OCI-LY1 (cell line): Measurements from ENCODE around the gene MAP4K4.

Experiments used
- H2AFZ ChIP-seq: fragments of 200-600 bp; sonication (generic), shearing (Covaris generic); 2 replicates; pipeline ENCODE4 v1.6.0; 2014; ENCODE audit warnings: antibody characterized with exemption, mild to moderate bottlenecking, low read length
- H3F3A ChIP-seq: fragments of 200-600 bp; sonication (generic), shearing (Covaris generic); 2 replicates; pipeline ENCODE4 v1.6.0; 2014; ENCODE audit warnings: mild to moderate bottlenecking, antibody characterized with exemption, low read length, moderate library complexity; ENCODE audit not compliant: insufficient read depth
- H3K27ac ChIP-seq: fragments of 200-600 bp; sonication (generic); 2 replicates; pipeline ENCODE4 v1.5.1; 2014; ENCODE audit warnings: low read length, mixed run types, mild to moderate bottlenecking, low read depth; ENCODE audit not compliant: poor library complexity, severe bottlenecking
- H3K27me3 ChIP-seq: fragments of 200-600 bp; sonication (generic); 2 replicates; pipeline ENCODE4 v1.6.0; 2014; ENCODE audit warnings: antibody characterized with exemption, mild to moderate bottlenecking, low read length, moderate library complexity; ENCODE audit not compliant: insufficient read depth
- H3K36me3 ChIP-seq: fragments of 200-600 bp; sonication (generic); 2 replicates; pipeline ENCODE4 v1.6.1; 2014; ENCODE audit warnings: mild to moderate bottlenecking, antibody characterized with exemption, low read length, moderate library complexity, mixed read lengths; ENCODE audit not compliant: insufficient read depth
- H3K4me1 ChIP-seq: fragments of 200-600 bp; sonication (generic); 2 replicates; pipeline ENCODE4 v1.5.1; 2014; ENCODE audit warnings: mild to moderate bottlenecking, low read length, moderate library complexity; ENCODE audit not compliant: insufficient read depth, severe bottlenecking
- H3K4me2 ChIP-seq: fragments of 200-600 bp; sonication (generic), shearing (Covaris generic); 2 replicates; pipeline ENCODE4 v1.6.1; 2014; ENCODE audit warnings: low read length
- H3K4me3 ChIP-seq: fragments of 200-600 bp; sonication (generic); 2 replicates; pipeline ENCODE4 v1.5.1; 2014; ENCODE audit warnings: low read length, low read depth, mild to moderate bottlenecking, mixed read lengths; ENCODE audit not compliant: poor library complexity, severe bottlenecking
- H3K79me2 ChIP-seq: fragments of 200-600 bp; shearing (Covaris generic); 2 replicates; pipeline ENCODE4 v1.6.1; 2016; ENCODE audit warnings: mixed run types, low read length, mixed read lengths; ENCODE audit not compliant: insufficient read depth
- H3K9ac ChIP-seq: fragments of 200-600 bp; sonication (generic), shearing (Covaris generic); 2 replicates; pipeline ENCODE4 v1.6.1; 2014; ENCODE audit warnings: mild to moderate bottlenecking, low read length, mixed read lengths
- H3K9me2 ChIP-seq: fragments of 200-600 bp; sonication (generic), shearing (Covaris generic); 2 replicates; pipeline ENCODE4 v1.6.1; 2014; ENCODE audit warnings: low read depth, mild to moderate bottlenecking, low read length, mixed read lengths
- H3K9me3 ChIP-seq: fragments of 200-600 bp; shearing (Covaris generic); 2 replicates; pipeline ENCODE4 v1.6.1; 2014; ENCODE audit warnings: low read length, mixed read lengths
- H4K20me1 ChIP-seq: fragments of 200-600 bp; sonication (generic), shearing (Covaris generic); 2 replicates; pipeline ENCODE4 v1.6.0; 2016; ENCODE audit warnings: mild to moderate bottlenecking, low read length; ENCODE audit not compliant: insufficient read depth
- EZH2 ChIP-seq: fragments of 200-600 bp; sonication (generic), shearing (Covaris generic); IDR thresholded peaks from 2 replicates; pipeline ENCODE4 v1.8.0; 2017; ENCODE audit warnings: borderline replicate concordance, mixed run types, mild to moderate bottlenecking, antibody characterized with exemption, low read length, moderate library complexity, mixed read lengths
- TF ChIP-seq, protein P1 (sequence below): fragments of 200-600 bp; sonication (generic), shearing (Covaris generic); IDR thresholded peaks from 2 replicates; pipeline ENCODE4 v1.5.1; 2017; ENCODE audit warnings: mild to moderate bottlenecking, antibody characterized with exemption, low read length, moderate library complexity, mixed read lengths

Gene MAP4K4

DNA sequence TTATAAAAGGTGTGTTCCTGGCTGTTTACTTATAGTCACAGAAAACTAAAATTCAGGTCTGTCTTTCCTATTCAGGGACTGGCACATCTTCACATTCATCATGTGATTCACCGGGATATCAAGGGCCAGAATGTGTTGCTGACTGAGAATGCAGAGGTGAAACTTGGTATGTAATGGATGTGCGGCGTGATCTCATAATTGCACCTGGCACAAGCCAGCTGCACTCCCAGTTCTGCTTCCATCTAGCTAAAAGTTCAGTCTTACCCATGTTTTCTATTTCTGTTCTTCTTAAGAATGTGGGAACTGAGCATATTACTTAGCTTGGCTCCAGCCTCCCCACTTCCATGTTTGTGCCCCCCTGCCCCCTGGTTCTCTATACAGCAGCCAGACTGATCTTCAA, 131.9 kb downstream of the MAP4K4 start:
- Histone ChIP-seq H2AFZ (no peak overlapping the region), H3K4me1 (no peaks in the 10 kb centered on the region), H3K4me2 (no peak overlapping the region), H3K27me3 (no peaks in the 10 kb centered on the region), H4K20me1 (no peaks in the 10 kb centered on the region), H3F3A (no peaks in the 10 kb centered on the region), H3K9ac (no peak overlapping the region), H3K36me3 (peaks cover 68% of the 10 kb centered on the region; the same call in 1 of the 2 replicates), H3K9me3 (no peaks in the 10 kb centered on the region), H3K27ac (no peak overlapping the region), H3K79me2 (no peaks in the 10 kb centered on the region), H3K9me2 (no peaks in the 10 kb centered on the region), H3K4me3 (no peak overlapping the region)
- TF ChIP-seq, protein P1, sequence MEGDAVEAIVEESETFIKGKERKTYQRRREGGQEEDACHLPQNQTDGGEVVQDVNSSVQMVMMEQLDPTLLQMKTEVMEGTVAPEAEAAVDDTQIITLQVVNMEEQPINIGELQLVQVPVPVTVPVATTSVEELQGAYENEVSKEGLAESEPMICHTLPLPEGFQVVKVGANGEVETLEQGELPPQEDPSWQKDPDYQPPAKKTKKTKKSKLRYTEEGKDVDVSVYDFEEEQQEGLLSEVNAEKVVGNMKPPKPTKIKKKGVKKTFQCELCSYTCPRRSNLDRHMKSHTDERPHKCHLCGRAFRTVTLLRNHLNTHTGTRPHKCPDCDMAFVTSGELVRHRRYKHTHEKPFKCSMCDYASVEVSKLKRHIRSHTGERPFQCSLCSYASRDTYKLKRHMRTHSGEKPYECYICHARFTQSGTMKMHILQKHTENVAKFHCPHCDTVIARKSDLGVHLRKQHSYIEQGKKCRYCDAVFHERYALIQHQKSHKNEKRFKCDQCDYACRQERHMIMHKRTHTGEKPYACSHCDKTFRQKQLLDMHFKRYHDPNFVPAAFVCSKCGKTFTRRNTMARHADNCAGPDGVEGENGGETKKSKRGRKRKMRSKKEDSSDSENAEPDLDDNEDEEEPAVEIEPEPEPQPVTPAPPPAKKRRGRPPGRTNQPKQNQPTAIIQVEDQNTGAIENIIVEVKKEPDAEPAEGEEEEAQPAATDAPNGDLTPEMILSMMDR = no peak
- no peak for TF ChIP-seq EZH2

DNA sequence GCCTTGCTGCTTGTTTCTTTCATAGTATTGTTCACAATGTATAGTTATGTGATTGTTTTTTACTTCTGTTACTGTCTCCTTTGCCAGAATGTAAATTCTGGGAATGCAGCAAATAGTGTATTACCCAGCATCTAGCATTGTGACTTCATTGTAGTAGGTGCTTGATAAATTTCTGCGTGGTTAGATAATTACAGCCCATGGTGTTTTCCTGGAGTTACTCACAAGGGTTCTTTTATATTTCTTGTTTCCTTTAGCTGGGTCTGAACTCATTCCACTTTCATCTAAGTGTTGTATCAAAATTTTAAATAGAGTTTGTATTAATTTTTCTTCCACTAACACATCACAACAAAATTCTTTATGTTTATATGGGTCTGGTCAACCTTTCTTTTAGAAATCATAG, 132.6 kb downstream of the MAP4K4 start:
- Histone ChIP-seq H3K27ac (no peak overlapping the region), H4K20me1 (no peaks in the 10 kb centered on the region), H3K27me3 (no peaks in the 10 kb centered on the region), H3K4me2 (no peak overlapping the region), H3K4me1 (no peaks in the 10 kb centered on the region), H3K9me3 (no peaks in the 10 kb centered on the region), H3K79me2 (no peaks in the 10 kb centered on the region), H3F3A (no peaks in the 10 kb centered on the region), H3K36me3 (peaks cover 72% of the 10 kb centered on the region; the same call in 1 of the 2 replicates), H3K9me2 (no peaks in the 10 kb centered on the region), H3K9ac (no peak overlapping the region), H3K4me3 (no peak overlapping the region), H2AFZ (no peak overlapping the region)
- TF ChIP-seq, protein P1 = no peak
- TF ChIP-seq EZH2 = no peak

DNA sequence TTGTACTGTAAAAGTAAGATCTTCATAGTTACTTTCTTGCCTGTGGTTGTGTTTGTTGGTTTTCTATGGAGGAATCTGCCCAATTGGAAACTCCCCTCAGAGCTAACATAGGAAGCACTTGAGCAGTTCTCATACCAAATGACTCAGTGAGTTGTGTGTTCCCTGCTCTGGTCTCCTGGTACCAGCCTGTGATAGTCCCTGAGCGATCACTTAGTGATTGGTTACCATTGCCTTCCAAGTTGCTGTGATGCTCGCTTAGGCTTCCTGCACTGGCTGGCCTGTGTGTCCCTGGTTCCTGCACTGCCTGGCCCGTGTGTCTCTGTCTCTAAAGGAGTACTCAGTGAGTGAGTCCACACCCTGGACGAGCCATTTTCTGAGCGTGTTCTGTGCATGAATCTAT, 133.0 kb downstream of the MAP4K4 start:
- Histone ChIP-seq H4K20me1 (no peaks in the 10 kb centered on the region), H3K4me2 (no peak overlapping the region), H3F3A (no peaks in the 10 kb centered on the region), H3K27me3 (no peaks in the 10 kb centered on the region), H3K9me2 (no peaks in the 10 kb centered on the region), H3K9me3 (no peaks in the 10 kb centered on the region), H3K4me3 (no peak overlapping the region), H3K27ac (no peak overlapping the region), H3K79me2 (no peaks in the 10 kb centered on the region), H2AFZ (no peak overlapping the region), H3K9ac (no peak overlapping the region), H3K4me1 (no peaks in the 10 kb centered on the region), H3K36me3 (peaks cover 72% of the 10 kb centered on the region)
- TF ChIP-seq EZH2 = no peak

DNA sequence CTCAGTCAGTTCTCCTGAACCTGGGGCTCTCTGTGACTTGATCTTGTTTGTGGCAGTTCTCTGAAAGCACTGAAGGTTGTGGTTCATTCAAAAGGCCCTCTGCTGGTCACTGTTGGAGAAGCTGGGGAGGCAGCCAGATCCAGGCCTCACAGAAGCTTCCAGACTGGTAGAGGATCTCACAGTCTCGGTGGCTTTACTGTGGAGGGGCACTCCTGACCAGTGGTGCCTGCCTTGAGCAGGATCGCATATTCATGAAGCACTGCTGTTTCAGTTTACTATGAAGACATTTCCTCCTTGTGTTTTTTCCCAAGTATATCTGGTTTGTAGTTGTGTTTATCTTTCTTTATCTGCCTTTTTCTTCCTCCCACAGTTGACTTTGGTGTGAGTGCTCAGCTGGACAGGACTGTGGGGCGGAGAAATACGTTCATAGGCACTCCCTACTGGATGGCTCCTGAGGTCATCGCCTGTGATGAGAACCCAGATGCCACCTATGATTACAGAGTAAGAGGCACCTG, 133.9 kb downstream of the MAP4K4 start:
- Histone ChIP-seq H3K9me3 (no peaks in the 10 kb centered on the region), H3F3A (no peaks in the 10 kb centered on the region), H3K9ac (no peak overlapping the region), H3K9me2 (no peaks in the 10 kb centered on the region), H3K27ac (no peak overlapping the region), H2AFZ (no peak overlapping the region), H3K4me3 (no peak overlapping the region), H3K79me2 (no peaks in the 10 kb centered on the region), H3K36me3 (peaks cover 70% of the 10 kb centered on the region), H4K20me1 (no peaks in the 10 kb centered on the region), H3K27me3 (no peaks in the 10 kb centered on the region), H3K4me2 (no peak overlapping the region), H3K4me1 (no peaks in the 10 kb centered on the region)
- TF ChIP-seq EZH2 = no peak
- TF ChIP-seq, protein P1 = peak; percentile 66
